Keratinocyte (primary cell): ENCODE measurements around the gene ANKRD18A. TPM values are rescaled to one million over a fixed set of nuclear protein-coding genes. Genes with fewer than 3 reads are reported as not detected.
A peak's percentile ranks its signal among the peaks of the same experiment; 100 is the strongest.

Source experiments
- DNase-seq: peaks from one replicate; pipeline ENCODE4 v3.0.0-alpha.2; 2011; ENCODE audit warnings: low read depth, missing footprints, low spot score
- FAIRE-seq: peaks from 2 replicates; lab custom pipeline; 2011; peaks lifted over from hg19 to GRCh38; lab: Jason Lieb, UNC
- H2AFZ ChIP-seq: 2 replicates; pipeline ENCODE4 v1.6.0; 2012; ENCODE audit warnings: low read length, control low read depth, inconsistent platforms; ENCODE audit not compliant: control insufficient read depth
- H3K27ac ChIP-seq: 2 replicates; pipeline ENCODE4 v1.5.1; 2011; ENCODE audit warnings: low read length; ENCODE audit not compliant: control insufficient read depth, insufficient read depth
- H3K27me3 ChIP-seq: 3 replicates; pipeline ENCODE4 v1.6.0; 2011; ENCODE audit warnings: low read length; ENCODE audit not compliant: control insufficient read depth, insufficient read depth; ENCODE audit errors: extremely low read depth
- H3K36me3 ChIP-seq, 2 experiments: 2 replicates in 1 of 2; 3 replicates in 1 of 2; pipeline ENCODE4 v1.5.1; 2011; ENCODE audit warnings: low read length in 2 of 2, mild to moderate bottlenecking in 1 of 2; ENCODE audit not compliant: control insufficient read depth in 2 of 2, insufficient read depth in 2 of 2; ENCODE audit errors: extremely low read depth in 1 of 2
- H3K4me1 ChIP-seq: 3 replicates; pipeline ENCODE4 v1.5.1; 2011; ENCODE audit warnings: low read length; ENCODE audit not compliant: control insufficient read depth, insufficient read depth; ENCODE audit errors: extremely low read depth
- H3K4me2 ChIP-seq: 3 replicates; pipeline ENCODE4 v1.6.0; 2011; ENCODE audit warnings: low read depth, low read length; ENCODE audit not compliant: control insufficient read depth, insufficient read depth; ENCODE audit errors: extremely low read depth
- H3K4me3 ChIP-seq, 3 experiments: fragments of 200-600 bp in 1 of 3; sonication (generic) in 1 of 3; 2 replicates in 2 of 3; 3 replicates in 1 of 3; pipeline ENCODE4 v1.5.1; 2011 to 2016; ENCODE audit warnings: low read length in 3 of 3, mild to moderate bottlenecking in 3 of 3, control low read depth in 2 of 3, inconsistent platforms in 1 of 3, low read depth in 1 of 3, mixed read lengths in 1 of 3, mixed run types in 1 of 3, moderate library complexity in 1 of 3; ENCODE audit not compliant: control insufficient read depth in 2 of 3, insufficient read depth in 2 of 3; ENCODE audit errors: extremely low read depth in 1 of 3
- H3K79me2 ChIP-seq: 2 replicates; pipeline ENCODE4 v1.6.0; 2012; ENCODE audit warnings: low read length; ENCODE audit not compliant: control insufficient read depth, insufficient read depth
- H3K9ac ChIP-seq: 3 replicates; pipeline ENCODE4 v1.6.0; 2011; ENCODE audit warnings: low read length; ENCODE audit not compliant: control insufficient read depth, insufficient read depth; ENCODE audit errors: extremely low read depth
- H3K9me1 ChIP-seq: 3 replicates; pipeline ENCODE4 v1.6.0; 2011; ENCODE audit warnings: low read length; ENCODE audit not compliant: control insufficient read depth, insufficient read depth; ENCODE audit errors: extremely low read depth
- H3K9me3 ChIP-seq: 2 replicates; pipeline ENCODE4 v1.5.1; 2012; ENCODE audit warnings: low read depth, low read length; ENCODE audit not compliant: control insufficient read depth
- H4K20me1 ChIP-seq: 3 replicates; pipeline ENCODE4 v1.6.0; 2011; ENCODE audit warnings: low read length; ENCODE audit not compliant: control insufficient read depth, insufficient read depth; ENCODE audit errors: extremely low read depth
- EZH2 ChIP-seq: IDR thresholded peaks from one replicate; pipeline ENCODE4 v1.6.1; 2012; ENCODE audit warnings: inconsistent platforms, mild to moderate bottlenecking, low read length, moderate library complexity
- dilution Hi-C: fragments of 300-500 bp; cut with MboI; formaldehyde crosslinking; loops from one replicate; pipeline ENCODE4 v1.7.0; 2020; ENCODE audit warnings: low sequenced_read_pairs; ENCODE audit not compliant: extremely low pct_ligation_motif_present
- polyA plus RNA-seq, 5 experiments: library from polyadenylated mRNA; depleted of rRNA in 3 of 5; stranded (reverse) in 3 of 5; stranded (forward) in 1 of 5; unstranded in 1 of 5; fragments of >200 nt; gene quantifications; 1 replicate in 1 of 5; 2 replicates in 3 of 5; 3 replicates in 1 of 5; pipeline versions ENCODE4 v1.2.1 to v1.2.3, GENCODE V29; 2011 to 2012; ENCODE audit warnings: missing spikeins in 2 of 5, low read depth in 1 of 5, low replicate concordance in 1 of 5
- TF ChIP-seq, protein P1 (sequence below), 3 experiments: IDR thresholded peaks in 1 of 3; conservative IDR thresholded peaks in 1 of 3; optimal IDR thresholded peaks in 1 of 3; 2 replicates in 2 of 3; 3 replicates in 1 of 3; pipeline versions ENCODE3 to v1.5.1; 2011; ENCODE audit warnings: low read length in 3 of 3, mild to moderate bottlenecking in 3 of 3, moderate library complexity in 2 of 3, control low read depth in 1 of 3, inconsistent platforms in 1 of 3; ENCODE audit not compliant: insufficient read depth in 2 of 3; ENCODE audit errors: extremely low read depth in 1 of 3

ANKRD18A gene
- polyA plus RNA-seq, 1 donor (not counting 4 experiments of a cell fraction or from before 2014, with no cell fraction given) = 4.5 TPM

- TF ChIP-seq EZH2 = no peak
- TF ChIP-seq, protein P1, sequence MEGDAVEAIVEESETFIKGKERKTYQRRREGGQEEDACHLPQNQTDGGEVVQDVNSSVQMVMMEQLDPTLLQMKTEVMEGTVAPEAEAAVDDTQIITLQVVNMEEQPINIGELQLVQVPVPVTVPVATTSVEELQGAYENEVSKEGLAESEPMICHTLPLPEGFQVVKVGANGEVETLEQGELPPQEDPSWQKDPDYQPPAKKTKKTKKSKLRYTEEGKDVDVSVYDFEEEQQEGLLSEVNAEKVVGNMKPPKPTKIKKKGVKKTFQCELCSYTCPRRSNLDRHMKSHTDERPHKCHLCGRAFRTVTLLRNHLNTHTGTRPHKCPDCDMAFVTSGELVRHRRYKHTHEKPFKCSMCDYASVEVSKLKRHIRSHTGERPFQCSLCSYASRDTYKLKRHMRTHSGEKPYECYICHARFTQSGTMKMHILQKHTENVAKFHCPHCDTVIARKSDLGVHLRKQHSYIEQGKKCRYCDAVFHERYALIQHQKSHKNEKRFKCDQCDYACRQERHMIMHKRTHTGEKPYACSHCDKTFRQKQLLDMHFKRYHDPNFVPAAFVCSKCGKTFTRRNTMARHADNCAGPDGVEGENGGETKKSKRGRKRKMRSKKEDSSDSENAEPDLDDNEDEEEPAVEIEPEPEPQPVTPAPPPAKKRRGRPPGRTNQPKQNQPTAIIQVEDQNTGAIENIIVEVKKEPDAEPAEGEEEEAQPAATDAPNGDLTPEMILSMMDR (optimal IDR thresholded peaks at IDR 0.05 in 1 of 3, IDR thresholded peaks at IDR 0.05 in 1 of 3, conservative IDR thresholded peaks at IDR 0.05 in 1 of 3; ENCODE audit: extremely low read depth in 1 of 3, insufficient read depth in 2 of 3, low read length in 3 of 3) = peak in 1 of 3 experiments; percentile 6
- dilution Hi-C loops = no loop called here
- no peak for DNase-seq
- H3K27me3 ChIP-seq = no peaks in the 10 kb centered on the region
- H3K36me3 ChIP-seq = no peaks in the 10 kb centered on the region
- H3K9me3 ChIP-seq = no peaks in the 10 kb centered on the region
- H3K4me3 ChIP-seq = no peak overlapping the region
- H3K4me2 ChIP-seq = no peak overlapping the region
- H3K4me1 ChIP-seq = no peaks in the 10 kb centered on the region
- no peaks in the 10 kb centered on the region for H3K79me2 ChIP-seq
- no peaks in the 10 kb centered on the region for H4K20me1 ChIP-seq
- H3K9ac ChIP-seq = no peak overlapping the region
- H3K9me1 ChIP-seq = no peaks in the 10 kb centered on the region
- no peak overlapping the region for H3K27ac ChIP-seq
- H2AFZ ChIP-seq = no peak overlapping the region
- FAIRE-seq = no peak
These were observed 22.8 kb upstream of the ANKRD18A start for GRCh38 chr9:38642951-38643814.

DNA sequence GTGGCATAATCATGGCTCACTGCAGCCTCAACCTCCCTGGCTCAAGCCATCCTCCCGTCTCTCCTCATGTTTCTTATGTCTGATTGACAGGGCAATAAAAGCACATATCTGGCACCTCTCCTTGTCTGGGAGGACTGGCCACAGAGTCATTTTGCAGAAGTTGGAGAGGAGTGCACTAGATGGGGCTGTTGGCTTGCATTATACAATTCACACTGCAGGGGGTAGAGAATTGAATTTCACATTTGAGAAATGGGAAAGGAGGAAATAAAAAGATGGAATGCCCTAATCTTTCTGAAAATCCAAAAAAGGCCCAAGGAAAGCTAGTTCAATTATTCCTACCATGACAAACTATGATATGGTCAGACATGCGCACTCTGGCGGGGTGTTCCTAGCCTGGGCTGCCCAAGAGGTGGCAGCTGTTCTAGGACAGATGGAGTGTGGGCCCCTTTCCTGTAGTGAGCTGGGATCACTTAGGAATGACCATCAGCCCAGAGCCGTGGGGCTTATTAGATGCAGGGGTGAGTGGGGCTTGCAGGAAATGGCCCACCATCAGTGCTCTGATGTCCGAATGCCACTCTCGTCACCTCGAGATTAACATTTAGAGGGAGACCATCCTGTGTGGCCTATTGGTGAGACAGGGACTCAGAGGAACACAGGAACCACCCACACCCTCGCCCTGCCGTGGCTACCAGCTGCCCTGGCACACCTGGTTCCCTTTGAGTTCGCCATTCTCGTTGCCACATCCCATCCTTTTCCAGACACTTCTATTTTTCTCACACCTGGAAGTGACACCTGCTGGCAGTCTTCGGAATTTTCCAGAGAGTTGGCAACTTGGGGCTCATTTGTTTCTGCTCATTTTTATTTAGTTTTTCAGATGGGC, 21.8 kb upstream of the ANKRD18A start:
- H3K27ac ChIP-seq = no peak overlapping the region

More for the DNA sequence above, 21.8 kb upstream of the ANKRD18A start:
- Histone ChIP-seq H3K9ac (no peak overlapping the region), H3K4me3 (no peak overlapping the region), H3K4me2 (no peak overlapping the region), H3K9me3 (no peaks in the 10 kb centered on the region), H3K36me3 (no peaks in the 10 kb centered on the region), H3K9me1 (no peaks in the 10 kb centered on the region), H2AFZ (peak overlapping the region; percentile 35), H3K79me2 (no peaks in the 10 kb centered on the region), H3K4me1 (no peaks in the 10 kb centered on the region), H3K27me3 (no peaks in the 10 kb centered on the region), H4K20me1 (no peaks in the 10 kb centered on the region)
- TF ChIP-seq, protein P1 (optimal IDR thresholded peaks at IDR 0.05 in 1 of 3, IDR thresholded peaks at IDR 0.05 in 1 of 3, conservative IDR thresholded peaks at IDR 0.05 in 1 of 3; ENCODE audit: extremely low read depth in 1 of 3, insufficient read depth in 2 of 3, low read length in 3 of 3) = peak; percentile 52 to 73 (median 62)
- TF ChIP-seq EZH2 = no peak
- no peak for DNase-seq
- peak; percentile 82 for FAIRE-seq
- dilution Hi-C loops = no loop called here
